NB4 (cell line): Measurements from ENCODE around the gene BSCL2.

ENCODE experiments used
- DNase-seq: peaks from one replicate; pipeline ENCODE4 v3.0.0; 2010; ENCODE audit warnings: low read depth
- H3K4me3 ChIP-seq: one replicate; pipeline ENCODE4 v1.5.1; 2011; ENCODE audit warnings: mild to moderate bottlenecking, low read depth, low read length, moderate library complexity
- CTCF ChIP-seq: IDR thresholded peaks from one replicate; pipeline ENCODE4 v1.5.1; 2012; ENCODE audit warnings: low read depth, low read length
- MAX ChIP-seq: IDR thresholded peaks from 2 replicates; pipeline ENCODE4 v1.6.1; 2011; ENCODE audit warnings: low read depth, low read length
- MYC ChIP-seq: IDR thresholded peaks from 2 replicates; pipeline ENCODE4 v1.6.1; 2011; ENCODE audit warnings: low read depth, low read length
- POLR2A ChIP-seq: IDR thresholded peaks from 2 replicates; pipeline ENCODE4 v1.6.1; 2011; ENCODE audit warnings: mild to moderate bottlenecking; ENCODE audit not compliant: insufficient read length; ENCODE audit errors: extremely low read depth

Gene BSCL2

GRCh38 chr11:62673196-62673525 is 34.1 kb downstream of the BSCL2 start:
- TF ChIP-seq POLR2A (no peak), CTCF (no peak), MYC (no peak), MAX (no peak)

GRCh38 chr11:62671608-62672389 is 35.4 kb downstream of the BSCL2 start, which contains the start of the genes LBHD1 and UQCC3:
LBHD1 (minus strand) TSS chr11:62672267; CDS start chr11:62670031, 2,236 bp downstream.
UQCC3 (plus strand) TSS chr11:62671673; CDS start chr11:62671746, 73 bp downstream.
- peak within 1 kb of the TSS; percentile 86 for H3K4me3 ChIP-seq
- TF ChIP-seq POLR2A (peak; percentile 97), MYC (peak; percentile 85; the same call in 1 of the 2 replicates), MAX (peak; percentile 93), CTCF (no peak)
- DNase-seq = peak; percentile 99

More at GRCh38 chr11:62673196-62673525, 34.1 kb downstream of the BSCL2 start:
- H3K4me3 ChIP-seq = peak overlapping the region; percentile 86
- no peak for DNase-seq

- H3K4me3 ChIP-seq = peak overlapping the region; percentile 86
- no peak for DNase-seq
- TF ChIP-seq CTCF = no peak
- TF ChIP-seq MYC = peak; percentile 64
- peak; percentile 52 for TF ChIP-seq MAX
- TF ChIP-seq POLR2A = no peak
These were observed 36.0 kb downstream of the BSCL2 start for GRCh38 chr11:62671236-62671607.

GRCh38 chr11:62669420-62670161 is 37.6 kb downstream of the BSCL2 start:
- TF ChIP-seq MYC (no peak), MAX (no peak), POLR2A (no peak), CTCF (no peak)
- peak; percentile 33 for DNase-seq
- H3K4me3 ChIP-seq = peak overlapping the region; percentile 86

GRCh38 chr11:62667460-62667859 is 39.8 kb downstream of the BSCL2 start:
- H3K4me3 ChIP-seq = peak overlapping the region; percentile 100
- TF ChIP-seq MAX (no peak), CTCF (no peak), POLR2A (peak; percentile 29), MYC (no peak)
- peak; percentile 36 for DNase-seq
